Smooth muscle cell of the brain vasculature (primary cell): Measurements from ENCODE around the gene HOXB5.

ENCODE experiments used
- DNase-seq: peaks from one replicate; pipeline ENCODE4 v3.0.0-alpha.2; 2012; ENCODE audit warnings: low read depth, low spot score

The HOXB5 gene

DNA sequence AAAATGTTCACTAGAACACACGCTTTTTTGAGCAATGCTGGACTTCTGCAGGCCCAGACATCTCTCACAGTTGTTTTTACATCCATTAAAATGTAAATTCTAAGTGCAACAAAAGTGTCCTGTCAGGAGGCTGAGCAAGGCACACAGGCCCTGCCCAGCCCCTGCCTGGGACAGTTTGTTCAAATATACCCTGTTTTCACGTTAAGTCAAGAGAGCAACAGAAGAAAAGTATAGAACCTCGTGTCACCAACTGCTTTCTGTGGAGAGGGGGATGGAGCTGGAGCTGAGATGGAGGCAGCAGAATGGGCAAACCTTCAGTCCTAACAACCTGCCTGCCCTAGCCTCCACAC is 44.3 kb downstream of the HOXB5 start:
- no peak for DNase-seq

- no peak for DNase-seq
Measured at GRCh38 chr17:48548523-48549280, 44.9 kb downstream of the HOXB5 start.

DNA sequence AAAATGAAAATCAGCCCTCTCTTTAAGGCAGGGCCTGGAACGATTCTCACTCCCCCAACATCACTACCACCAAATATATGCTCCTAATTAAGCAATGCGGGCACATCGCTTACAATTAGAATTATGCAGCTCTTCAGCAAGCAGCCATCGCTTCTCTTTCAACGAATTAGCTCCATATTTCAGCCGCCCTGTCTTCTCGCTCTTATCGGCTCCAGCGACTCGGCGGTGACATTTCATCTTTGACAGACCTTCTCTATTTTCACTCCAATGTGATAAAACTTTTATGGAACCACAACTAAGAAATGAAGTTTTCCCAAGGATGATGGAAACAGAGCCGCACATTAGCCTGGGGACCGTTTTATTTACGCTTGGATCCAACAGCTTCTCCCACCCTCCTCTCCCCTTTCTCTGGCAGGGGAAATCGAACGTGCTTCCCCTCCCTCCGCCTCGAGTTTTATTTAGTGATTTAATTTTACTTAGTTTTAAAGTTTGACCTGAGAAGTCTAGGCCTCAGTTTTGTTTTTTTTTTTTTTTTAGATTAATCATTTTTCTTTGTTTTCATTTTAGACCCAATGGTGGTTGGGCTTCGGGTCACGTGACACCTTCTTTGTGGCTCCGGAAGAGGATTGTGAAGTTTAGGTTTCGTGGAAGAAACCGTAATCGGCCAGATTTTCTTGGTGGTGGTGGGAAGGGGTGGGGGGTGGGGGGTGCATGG is 45.6 kb downstream of the HOXB5 start:
- no peak for DNase-seq

DNA sequence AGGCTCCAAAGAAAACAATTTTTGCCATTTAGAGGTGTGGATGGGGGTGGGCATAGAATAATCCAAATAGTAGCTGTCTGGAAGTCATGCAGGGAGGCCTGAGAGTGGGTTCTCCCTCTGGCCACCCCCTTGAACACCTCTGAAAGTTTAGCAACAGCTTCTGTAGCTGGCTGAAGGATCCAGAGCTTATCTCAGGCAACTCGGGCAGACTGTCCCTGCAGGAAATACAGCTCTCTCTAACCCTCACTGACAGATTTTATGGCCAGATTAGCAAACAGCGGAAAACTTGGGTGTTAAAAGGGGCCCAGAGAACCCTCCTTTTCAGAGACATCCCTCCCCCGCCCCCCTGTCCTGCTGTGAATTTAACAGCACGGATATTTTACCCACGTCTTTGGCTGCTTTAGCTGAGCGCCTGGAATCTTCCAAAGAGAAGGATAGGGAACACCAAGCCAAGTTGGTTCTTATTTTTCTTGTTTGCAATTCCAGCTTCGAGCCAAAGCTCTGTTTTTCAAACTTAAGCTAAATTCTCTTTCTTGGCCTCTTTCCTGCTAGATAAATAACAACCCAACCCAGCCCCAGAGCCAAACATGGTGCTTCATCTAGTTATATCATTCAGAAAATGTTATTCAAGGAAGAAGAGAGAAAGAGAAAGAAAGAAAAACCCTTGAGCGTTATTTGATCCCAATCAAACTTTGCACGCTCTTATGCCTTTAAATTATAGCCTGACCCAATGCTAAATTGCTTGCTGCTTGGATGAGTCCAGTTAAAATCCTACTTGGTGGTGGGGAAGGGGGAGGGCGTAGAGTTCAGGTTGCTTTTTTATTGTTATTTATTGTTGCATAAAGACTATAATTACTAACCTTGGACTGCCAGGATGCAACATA is 46.4 kb downstream of the HOXB5 start:
- DNase-seq: no peak

DNA sequence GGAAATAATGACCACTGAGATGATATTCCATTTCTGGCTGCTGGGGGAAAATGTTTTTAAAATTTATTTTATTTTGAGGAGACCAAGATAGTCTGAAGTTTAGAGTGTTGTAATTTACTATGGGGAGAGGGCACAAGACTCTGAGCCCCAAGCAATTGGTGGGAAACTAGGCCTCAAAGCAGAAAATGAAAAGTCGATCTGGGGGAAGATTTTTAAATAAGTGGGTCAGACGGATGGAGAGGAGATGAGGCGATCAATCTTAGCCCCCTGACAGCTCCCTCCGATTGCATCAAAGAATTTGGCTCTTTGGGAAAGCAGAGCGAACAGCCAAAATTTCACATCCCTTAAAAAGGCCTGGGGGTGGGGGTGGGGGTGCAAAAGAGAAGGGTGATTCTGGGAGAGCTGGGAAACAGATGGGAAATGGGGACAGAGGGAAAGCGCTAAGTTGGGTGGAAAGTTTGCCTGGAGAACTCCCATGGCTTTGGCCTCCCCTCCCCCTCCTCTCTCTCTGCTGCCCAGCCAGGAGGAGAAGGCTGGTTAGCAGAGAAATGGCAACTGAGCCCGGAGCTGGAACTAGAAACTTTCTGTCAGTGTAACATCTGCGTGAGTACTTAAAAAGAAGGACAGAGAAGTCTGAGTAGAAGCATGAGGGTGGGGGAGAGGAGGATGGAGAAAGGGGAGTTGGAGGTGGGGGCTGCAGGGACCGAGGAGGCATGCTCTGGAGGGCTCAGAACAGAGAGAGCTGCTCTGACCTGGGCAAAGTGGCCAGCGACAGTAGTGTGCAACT is 47.2 kb downstream of the HOXB5 start:
- DNase-seq: no peak

- DNase-seq: no peak
Measured at GRCh38 chr17:48545539-48545938, 48.0 kb downstream of the HOXB5 start.

DNA sequence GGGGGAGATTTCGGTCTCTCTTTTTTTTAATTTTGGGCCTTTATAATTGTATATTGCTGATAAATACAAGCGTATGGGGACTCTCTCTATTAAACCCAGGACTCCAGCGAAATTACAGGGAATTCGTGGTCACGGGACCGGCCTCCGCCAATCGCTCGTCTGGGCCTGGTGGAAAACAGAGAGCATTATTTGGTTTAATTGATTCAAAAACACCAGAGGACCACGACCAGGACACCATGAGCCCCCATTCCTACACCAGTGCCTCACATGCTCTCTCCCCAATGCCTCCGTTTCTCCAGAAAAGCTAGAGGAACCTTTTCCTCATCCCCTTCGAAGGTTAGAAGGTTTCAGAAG is 48.6 kb downstream of the HOXB5 start, which contains the start of gene HOXB2:
Gene HOXB2 (minus strand): TSS at position 88 of the 354 bp plus-strand sequence. CDS start 198 bp downstream, outside the sequence.
- no peak for DNase-seq

- DNase-seq: no peak
Measured at GRCh38 chr17:48544349-48545021, 49.1 kb downstream of the HOXB5 start.

GRCh38 chr17:48543854-48544348 is 49.7 kb downstream of the HOXB5 start:
- DNase-seq: no peak

DNA sequence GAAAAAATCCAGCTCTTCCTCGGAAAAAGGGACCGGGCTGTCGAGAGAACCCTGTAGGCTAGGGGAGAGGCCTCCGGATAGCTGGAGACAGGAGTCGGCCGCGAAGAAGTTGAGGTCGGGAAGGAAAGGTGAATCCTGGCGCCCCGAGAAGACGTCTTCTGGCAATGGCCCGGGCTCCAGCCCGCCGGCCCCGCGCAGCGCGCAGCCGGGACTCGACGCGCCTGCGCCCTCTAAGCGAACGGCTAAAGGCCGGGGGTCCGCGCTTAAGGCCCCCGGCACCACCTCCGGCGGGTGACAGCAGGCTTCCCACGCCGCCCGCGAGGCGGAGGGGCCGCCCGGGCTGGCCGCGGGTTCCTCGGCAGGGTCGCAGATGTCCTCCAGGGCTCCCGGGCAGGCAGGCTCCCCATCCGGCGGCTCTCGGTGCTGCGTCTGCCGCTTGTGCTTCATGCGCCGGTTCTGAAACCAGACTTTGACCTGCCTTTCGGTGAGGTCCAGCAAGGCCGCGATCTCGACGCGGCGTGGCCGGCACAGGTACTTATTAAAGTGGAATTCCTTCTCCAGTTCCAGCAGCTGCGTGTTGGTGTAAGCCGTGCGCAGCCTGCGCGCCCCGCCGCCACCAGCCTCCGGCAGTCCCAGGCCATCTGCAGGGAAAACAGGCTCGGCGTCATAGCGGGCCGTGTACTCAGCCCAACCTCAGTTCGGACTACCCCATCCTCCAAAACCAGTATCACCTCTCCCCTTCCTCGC is 50.3 kb downstream of the HOXB5 start:
- DNase-seq: no peak

- no peak for DNase-seq
Measured at GRCh38 chr17:48542698-48543106, 50.9 kb downstream of the HOXB5 start.

- no peak for DNase-seq
Measured at GRCh38 chr17:48542114-48542656, 51.4 kb downstream of the HOXB5 start.

DNA sequence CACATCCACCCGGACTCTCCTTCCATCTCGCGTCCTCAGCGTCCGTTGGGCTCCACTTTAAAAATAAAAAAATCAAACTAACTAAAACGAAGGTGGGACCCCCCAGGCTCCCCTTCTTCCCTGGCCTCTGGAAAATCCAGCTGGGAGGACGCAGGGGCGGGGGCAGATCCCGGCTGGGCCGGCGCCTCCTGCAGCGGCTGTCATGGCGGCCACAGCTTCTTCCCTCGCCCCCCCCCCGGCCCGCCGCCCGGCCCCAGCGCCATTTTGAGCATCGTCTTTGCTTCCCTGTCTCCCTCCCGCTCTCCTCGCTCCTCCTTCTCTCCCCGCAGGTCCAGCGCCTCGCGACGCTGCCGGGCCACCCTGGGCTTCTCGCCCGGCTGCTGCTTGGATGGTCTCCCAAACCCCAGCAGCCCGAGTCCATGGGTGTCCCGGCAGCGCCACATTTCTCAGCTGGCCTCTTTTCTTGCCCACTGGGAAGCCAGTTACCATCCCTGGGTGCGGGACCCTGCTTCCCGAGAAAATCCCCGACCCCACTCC is 51.9 kb downstream of the HOXB5 start:
- no peak for DNase-seq
